GM18526 (cell line): ENCODE data around the gene PEX10.

Experiments
- POLR2A ChIP-seq: IDR thresholded peaks from 3 replicates; pipeline ENCODE4 v1.6.1; 2011; ENCODE audit not compliant: insufficient read length; ENCODE audit errors: extremely low read depth

Gene PEX10

DNA sequence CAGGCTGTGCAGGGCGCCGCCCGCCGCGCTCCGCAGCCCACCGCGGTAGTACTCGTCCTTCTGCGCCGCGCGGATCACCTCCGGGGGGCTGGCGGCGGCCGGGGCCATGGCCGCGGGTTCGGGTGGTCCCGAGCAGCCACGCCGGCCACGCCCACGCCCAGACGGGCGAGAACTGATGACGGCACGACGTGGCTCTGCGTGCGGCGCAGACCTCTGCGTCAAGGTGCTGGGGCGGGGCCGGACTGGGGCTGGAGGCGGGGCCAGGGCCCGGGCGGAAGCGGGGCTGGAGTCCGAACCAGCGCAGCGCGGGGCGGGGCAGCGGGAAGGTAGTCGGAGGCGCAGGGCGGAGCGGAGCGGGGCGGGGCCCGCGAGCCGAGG is at the start of gene PEX10:
PEX10 (minus strand) TSS at position 170 of the 378 bp plus-strand sequence; CDS start at position 108, 62 bp downstream.
- TF ChIP-seq POLR2A = no peak

DNA sequence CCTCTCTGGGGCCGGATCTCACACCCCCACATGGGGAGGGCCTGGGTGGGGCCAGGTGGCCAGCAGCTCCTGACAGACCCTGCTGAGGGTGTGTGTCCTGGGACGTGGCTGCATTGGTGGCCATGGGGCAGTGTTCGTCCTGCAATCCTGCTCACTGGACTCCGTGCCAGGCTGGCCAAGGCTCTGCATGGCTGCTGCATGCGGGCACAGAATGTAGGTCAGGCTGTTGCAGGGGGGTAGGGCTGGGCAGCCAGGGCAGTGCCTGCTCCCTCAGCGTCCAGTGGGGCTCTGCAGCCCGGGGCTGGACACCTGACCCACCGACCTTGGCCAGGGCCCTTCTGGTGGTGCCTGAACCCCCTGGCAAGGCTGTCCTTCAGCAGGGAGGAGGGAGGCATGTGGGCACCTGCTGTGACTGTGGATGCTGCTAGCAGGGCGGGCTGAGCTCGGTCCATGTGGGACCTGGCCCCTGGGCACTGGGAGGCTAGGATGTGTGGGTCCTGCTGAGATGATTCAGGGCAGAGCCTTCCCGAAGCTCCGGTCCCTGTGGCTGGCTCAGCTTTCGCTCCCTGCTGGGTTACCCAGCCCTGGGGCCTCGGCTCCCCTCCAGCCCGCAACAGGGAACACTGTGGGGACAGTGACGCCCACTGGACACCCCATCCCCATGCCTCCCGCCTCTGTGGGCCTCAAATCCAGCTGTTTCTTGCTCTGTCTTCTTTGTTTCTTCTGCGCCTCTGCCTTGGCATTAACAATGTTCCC is 48.8 kb upstream of the PEX10 start:
- no peak for TF ChIP-seq POLR2A

DNA sequence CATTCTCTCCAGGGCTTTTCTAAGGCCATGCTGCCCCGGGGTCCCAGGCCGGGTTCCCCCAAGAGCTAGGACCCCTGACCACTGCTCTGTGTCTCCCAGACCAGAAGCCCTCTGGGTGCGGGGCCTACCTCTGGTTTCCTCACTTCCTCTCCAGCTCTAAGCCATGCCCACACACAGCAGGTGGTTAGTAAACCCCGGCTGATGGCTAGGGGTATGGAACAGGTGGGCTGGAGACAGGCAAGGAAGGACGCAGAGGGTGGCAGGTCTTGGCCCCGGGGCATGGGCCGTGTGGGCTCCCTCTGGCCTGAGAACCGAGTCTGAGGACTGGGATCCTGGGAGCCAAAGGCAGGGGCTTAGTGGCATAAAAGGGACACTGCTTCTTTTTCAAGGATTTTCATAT is 47.8 kb upstream of the PEX10 start:
- TF ChIP-seq POLR2A = no peak

DNA sequence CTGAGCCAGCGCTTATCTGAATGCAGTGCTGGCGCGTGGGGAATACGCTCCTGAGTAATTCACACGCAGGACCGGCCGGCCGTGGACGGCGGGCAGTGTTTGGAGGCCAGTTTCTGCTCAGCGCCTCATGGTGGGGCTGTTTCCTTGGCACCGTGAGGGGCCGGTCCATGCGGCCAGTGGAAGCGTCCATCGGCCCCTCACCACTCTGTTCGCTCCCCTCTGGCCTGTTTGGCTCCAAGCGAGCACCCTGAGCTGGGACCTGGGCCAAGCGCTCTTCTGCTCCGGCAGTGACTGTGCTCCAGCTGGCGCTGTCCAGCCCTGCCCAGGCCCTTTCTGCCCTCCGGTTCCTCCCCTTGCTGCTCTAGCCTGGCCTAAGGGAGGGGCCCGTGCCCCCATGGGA is 47.4 kb upstream of the PEX10 start:
- TF ChIP-seq POLR2A = no peak

DNA sequence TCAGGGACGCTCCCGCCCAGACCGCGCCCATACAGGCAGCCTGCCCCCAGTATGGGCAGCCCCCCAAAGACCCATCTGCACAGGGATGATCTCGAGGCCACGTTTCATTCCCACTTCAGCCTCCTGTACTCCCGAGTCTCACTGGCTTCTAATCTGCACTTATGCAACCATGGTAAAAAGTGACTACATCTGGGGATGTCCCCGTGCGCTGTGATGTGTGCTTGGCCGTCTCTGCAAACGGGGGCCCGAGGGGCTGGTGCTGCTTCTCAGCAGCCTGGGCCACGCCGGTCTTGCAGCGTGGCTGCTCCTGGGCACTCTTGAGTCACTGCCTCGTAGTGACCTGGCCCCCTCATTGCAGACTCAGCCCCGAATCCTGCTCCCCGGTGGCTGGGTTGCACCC is 46.3 kb upstream of the PEX10 start:
- TF ChIP-seq POLR2A = no peak

DNA sequence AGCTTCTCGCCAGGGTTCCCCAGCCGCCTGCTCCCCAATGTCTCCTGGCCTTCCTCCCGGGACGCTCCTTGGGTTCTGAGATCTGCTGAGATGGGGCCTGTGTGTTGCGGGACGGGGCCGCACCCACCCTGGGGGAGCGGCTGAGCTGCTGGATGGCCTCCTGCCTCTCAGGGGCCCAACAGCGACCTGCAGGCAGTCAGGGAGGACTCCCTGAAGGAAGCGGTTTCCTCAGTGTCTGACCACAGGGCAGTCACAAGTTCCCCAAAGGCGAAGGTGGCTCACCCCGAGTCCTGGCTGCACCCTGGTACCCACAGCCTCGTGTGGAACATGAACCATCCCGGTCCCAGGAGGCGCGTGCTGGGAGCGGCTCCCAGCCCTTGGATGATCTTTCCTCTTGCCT is 45.1 kb upstream of the PEX10 start:
- TF ChIP-seq POLR2A = no peak

DNA sequence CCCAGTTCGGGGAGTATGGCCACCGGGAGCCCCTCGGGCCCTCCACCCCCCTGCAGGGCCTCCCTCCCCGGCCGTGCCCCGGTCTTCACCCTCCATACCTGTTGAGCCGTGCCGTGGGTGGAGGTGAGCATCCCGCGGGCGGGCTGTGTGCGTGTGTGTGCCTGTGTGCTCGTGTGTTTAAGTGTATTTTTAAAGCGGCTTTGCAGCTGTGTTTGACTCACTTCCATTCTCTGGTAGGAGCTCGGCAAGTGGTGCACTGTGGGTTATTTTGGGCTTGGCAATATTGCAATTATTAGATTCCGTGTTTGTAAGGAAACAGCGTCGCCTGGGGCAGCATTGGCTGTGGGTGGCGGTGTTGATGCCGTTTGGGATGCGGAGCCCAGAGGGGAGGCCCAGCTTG is 43.4 kb upstream of the PEX10 start:
- no peak for TF ChIP-seq POLR2A

DNA sequence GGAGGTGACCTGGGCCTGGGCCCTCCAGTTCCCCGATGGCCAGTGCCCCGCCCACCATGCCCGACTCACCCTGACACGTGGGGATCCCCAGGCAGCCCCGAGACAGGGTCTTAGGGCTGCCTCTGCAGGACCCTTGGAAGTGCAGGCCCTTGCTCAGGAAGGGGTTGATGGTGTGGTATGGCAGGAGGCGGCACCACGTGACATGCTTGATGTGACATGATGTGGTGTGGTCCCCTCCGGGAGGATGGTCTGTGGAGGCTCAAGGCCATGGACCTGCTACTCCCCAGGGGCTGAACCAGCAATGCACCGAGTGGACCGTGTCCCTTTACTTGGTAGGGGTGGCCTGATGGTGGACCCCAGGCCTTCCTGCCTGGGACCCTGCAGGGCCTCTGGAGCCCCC is 41.9 kb upstream of the PEX10 start:
- no peak for TF ChIP-seq POLR2A

DNA sequence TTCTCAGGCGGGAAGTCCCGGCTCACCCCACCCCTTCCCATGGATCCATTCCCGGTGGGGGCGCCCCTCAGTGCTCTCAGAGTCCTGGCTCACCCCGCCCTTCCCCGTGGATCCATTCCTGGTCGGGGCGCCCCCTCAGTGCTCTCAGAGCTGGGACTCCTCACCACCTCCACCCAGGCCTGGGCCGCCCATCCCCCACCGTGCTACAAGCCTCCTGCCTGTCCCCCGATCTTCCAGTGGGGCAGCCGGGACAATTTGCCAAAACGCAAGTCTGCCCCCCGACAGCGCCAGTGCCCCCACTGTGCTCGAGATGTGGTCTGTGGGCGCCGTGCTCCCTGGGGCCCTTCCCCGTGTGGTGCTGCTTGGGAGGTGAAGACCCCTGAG is 40.6 kb upstream of the PEX10 start:
- TF ChIP-seq POLR2A = no peak

DNA sequence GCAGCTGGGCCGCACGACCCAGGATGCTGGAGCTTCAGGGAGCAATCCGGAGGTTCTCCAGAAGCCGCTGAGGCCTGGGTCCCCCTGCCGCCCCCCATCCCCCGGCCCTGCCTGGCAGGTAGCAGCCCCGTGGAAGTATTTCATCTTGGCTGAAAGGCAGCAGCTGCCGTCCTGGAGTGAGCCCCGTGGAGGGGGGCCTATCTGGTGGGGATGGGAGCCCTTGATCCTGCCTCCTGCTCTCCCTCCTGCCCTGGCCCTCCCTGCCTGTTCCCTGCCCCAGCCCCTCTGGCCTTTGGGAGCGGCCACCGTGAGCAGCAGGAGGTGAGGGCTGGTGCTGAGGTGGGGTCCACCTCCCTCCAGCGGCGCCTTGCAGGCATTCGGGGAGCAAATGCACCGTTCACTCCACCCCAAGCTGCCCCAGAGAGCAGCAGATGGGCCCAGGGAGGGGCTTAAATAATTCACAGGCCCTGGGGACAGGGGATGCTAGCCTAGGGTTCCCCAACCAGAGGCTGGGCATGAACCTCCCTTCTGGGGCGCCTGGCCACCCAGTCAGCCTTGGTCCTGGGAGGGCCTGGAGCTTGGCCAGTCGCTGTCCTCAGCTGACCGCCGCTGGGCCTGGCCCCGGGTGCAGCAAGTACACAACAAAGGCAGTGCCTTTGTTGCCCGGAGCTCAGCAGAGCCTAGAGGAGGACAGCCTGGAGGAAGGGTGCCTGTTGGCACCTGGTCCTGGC is 40.0 kb upstream of the PEX10 start:
- no peak for TF ChIP-seq POLR2A

DNA sequence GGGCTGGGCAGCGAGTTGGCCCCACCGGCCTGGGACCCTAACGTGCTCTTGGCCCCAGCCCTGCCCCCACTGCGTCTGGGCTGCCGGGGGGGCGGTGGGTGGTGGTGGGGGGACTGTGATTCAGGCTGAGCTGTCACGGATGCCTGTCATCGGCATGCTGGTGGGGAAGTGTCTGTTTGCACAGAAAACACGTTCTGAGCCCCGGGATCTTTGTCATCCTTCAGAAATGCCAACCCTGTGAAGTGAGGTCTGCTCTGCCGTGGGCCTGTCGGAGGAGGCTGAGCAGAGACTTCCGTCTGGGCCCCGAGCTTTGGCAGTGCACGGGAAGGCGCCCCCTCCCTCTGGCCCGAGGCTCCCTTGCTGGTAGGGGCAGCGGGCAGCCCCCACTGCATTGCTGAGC is 39.4 kb upstream of the PEX10 start:
- no peak for TF ChIP-seq POLR2A

DNA sequence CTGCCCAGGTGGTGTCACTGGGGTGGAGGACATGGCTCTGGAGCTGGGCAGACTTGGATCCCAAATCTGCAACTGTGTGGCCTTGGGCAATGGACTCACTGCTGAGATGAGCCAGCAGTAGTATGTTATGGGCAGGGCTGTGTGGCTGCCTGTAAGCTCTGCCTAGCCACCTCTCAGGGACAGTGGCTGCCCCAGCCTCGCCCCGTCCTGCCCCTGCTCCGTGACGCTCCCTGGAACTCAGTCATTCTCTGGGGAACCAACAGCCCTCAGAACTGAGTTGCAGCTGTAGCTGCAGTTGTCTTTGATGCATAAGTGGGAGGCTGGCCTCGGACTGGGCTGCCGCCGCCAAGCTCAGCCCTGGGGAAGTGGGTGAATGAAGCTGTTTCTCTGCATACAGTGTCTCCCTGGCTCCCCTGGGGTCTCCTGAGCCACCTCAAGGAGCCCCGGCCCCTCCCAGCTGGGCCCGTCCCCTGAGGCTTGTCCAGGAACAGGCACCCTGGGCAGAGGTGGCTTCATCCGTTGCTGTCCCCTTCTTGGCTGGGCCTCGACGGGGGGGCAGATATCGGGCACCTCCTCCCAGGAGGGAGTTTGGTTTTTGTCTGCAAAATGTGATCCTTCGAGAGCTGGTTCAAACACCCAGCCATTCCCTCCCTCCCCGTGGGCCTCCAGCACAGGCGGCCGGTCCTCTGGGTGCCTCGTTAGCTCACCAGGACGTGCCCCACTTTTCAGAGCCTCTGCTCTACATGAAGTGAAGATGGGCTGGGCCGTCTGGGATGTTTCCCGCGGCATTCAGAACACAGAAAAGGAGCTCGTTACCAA is 37.5 kb upstream of the PEX10 start:
- TF ChIP-seq POLR2A = no peak

DNA sequence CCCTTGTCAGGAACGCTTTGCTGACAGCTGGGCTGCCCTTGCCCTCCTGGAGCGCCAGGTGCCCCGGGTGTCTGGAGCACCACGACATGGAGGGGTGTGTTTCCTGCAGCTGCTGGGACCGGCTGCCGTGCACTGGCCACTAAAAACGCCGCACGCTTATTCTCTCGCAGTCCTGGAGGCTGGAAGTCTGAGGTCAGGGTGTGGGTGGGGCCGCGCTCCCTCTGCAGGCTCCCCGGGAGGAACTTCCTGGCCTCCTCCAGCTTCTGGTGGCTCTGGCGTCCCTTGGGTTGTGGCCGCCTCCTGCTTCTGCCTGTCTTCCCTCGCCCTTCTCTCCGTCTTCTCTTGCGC is 35.7 kb upstream of the PEX10 start:
- no peak for TF ChIP-seq POLR2A

DNA sequence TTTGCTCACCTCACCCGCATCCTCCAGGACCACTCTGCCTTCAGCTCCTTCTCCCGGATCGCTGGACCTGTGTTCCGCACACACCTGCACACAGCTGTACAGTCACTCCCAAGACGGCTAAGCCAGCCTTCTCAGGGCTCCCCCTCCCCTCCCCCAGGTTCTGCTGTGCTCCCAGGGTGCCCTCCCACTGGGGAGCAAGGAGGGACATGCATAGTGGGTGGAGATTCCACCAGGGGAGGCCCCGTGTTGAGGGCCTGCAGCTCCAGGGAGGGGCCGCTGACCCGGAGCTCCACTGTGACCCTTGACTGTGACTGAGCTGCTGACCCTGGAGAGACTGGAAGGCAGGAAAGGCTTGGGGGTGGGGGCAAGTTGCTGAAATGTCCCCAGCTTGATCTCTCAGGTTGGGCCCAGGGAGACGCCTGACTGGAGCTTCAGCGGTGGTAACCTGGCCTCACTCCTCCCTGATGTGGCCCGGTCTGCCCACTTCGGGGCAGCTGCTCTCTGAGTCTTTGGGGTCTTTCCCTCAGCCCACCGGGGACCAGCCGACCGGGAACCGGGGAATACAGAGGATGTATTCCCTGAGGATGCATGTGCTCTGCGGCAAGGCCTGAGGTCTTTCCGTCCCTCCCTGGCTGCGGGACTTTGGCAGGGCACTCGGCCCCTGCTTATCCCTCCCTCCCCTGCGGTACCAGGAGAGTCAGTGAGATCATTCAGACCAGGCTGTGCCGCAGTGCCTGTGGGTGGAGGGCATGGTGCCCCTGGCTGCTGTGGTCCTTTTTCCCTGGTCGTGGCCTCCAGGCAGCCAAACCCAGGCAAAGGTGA is 35.1 kb upstream of the PEX10 start:
- no peak for TF ChIP-seq POLR2A

DNA sequence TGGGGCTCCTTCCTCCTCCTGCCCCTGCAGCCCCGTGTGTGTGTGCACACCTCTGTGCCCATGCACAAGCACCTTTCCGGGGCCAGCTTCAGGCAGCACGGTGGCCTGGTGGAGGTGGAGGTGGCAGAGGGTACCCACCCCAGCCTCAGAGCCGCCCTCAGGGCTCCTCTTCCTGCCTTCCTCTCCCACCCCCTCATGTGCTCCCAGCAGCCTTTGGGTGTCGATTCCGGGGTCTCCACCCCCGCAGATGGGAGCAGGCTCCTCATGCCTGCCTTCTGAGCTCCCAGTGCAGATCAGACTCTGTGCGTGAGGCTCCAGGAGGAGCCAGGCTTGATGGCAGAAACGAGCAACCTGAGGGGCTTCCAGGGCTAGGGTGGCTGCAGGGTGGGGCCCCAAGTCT is 34.5 kb upstream of the PEX10 start:
- no peak for TF ChIP-seq POLR2A

DNA sequence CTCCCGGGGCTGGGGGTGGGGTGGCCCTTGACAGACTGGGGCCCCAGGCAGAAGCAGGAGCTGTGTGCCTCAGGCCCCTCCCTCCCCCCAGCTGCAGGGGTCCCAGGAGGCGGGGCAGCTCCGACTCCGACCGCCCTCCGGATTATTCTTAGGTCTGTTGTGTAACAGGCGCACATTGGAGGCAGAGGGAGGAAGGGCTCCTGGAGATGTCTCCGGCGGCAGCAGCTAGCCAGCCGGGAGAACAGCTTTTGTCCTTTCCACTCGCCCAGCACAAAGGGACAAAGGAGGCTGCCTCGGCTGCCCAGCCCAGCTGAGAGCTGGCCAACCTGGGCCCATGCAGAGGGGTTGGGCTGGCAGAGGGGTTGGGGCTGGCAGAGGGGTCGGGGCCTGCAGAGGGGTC is 34.0 kb upstream of the PEX10 start:
- no peak for TF ChIP-seq POLR2A

DNA sequence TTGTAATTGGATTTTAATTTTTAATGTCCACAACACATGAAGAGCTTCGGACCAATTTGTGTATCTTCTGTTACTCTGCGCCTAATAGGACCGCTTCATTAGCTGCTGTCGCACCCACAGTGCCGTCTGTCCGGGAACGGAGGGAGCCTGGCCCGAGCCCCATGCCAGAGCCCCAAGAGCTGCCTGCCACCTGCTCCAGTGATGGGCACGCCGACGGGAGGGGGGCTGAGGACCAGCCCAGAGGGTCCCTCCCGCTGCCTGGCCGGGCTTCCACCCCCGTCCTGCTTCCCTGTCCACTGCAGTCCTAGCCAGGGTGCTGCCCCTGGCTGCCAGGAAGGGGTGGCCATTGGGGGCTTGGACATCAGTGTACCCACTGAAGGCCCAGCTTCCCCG is 33.5 kb upstream of the PEX10 start:
- TF ChIP-seq POLR2A = no peak
